Measurements from ENCODE around the gene SLC25A20. TPM values are rescaled to one million over a fixed set of nuclear protein-coding genes. Genes with fewer than 3 reads are reported as not detected.

SLC25A20 gene
- 26.3 and 34.7 TPM in 2 replicates for total RNA-seq

GRCh38 chr3:48898383-48899234 is at the start of gene SLC25A20:
TSS of gene SLC25A20 (minus strand) at chr3:48898882. CDS start at chr3:48898794, 88 bp downstream.

GRCh38 chr3:48918388-48919214 is 19.9 kb upstream of the SLC25A20 start, which contains the start of gene ARIH2:
TSS of gene ARIH2 (plus strand) at chr3:48918842. CDS start at chr3:48927559, 8,717 bp downstream.

GRCh38 chr3:48847504-48848423 is 50.9 kb downstream of the SLC25A20 start, which contains the start of gene PRKAR2A:
TSS of gene PRKAR2A (minus strand) at chr3:48847874. CDS start at chr3:48847596, 278 bp downstream.

Other genes with a start within 250 kb of the SLC25A20 start
- gene CELSR3, start 236.0 kb downstream of the SLC25A20 start, total RNA-seq: under 0.01 and 0.15 TPM in 2 replicates
- gene NCKIPSD, start 213.0 kb downstream of the SLC25A20 start, total RNA-seq: 3.6 and 4.7 TPM in 2 replicates
- gene IP6K2, start 181.7 kb downstream of the SLC25A20 start, total RNA-seq: 43.9 and 49.4 TPM in 2 replicates
- gene PRKAR2A, start 51.0 kb downstream of the SLC25A20 start, total RNA-seq: 42.2 and 86.3 TPM in 2 replicates
- 67.2 and 68.5 TPM in 2 replicates for gene ARIH2, start 20.0 kb upstream of the SLC25A20 start, total RNA-seq
- gene P4HTM, start 91.4 kb upstream of the SLC25A20 start, total RNA-seq: 25.0 and 28.9 TPM in 2 replicates
- gene WDR6, start 108.5 kb upstream of the SLC25A20 start, total RNA-seq: 47.4 and 58.8 TPM in 2 replicates
- 25.1 and 45.5 TPM in 2 replicates for gene DALRD3, start 119.7 kb upstream of the SLC25A20 start, total RNA-seq
- 39.1 and 69.5 TPM in 2 replicates for gene NDUFAF3, start 123.2 kb upstream of the SLC25A20 start, total RNA-seq
- gene IMPDH2, start 130.5 kb upstream of the SLC25A20 start, total RNA-seq: 182 and 304 TPM in 2 replicates
- 75.2 and 152 TPM in 2 replicates for gene QRICH1, start 195.2 kb upstream of the SLC25A20 start, total RNA-seq
- gene QARS1, start 205.9 kb upstream of the SLC25A20 start, total RNA-seq: 167 and 271 TPM in 2 replicates
- gene USP19, start 221.9 kb upstream of the SLC25A20 start, total RNA-seq: 31.2 and 41.8 TPM in 2 replicates
- gene LAMB2, start 234.2 kb upstream of the SLC25A20 start, total RNA-seq: 186 and 247 TPM in 2 replicates